ENCODE measurements around the gene WFIKKN1.

The WFIKKN1 gene

GRCh38 chr16:630815-631405 is at the start of gene WFIKKN1:
Gene WFIKKN1 (plus strand): TSS chr16:630985. CDS start chr16:631254, 269 bp downstream.
- TF ChIP-seq CTCF (conservative IDR thresholded peaks at IDR 0.05; ENCODE audit: low read depth), result no peak
- CTCF ChIA-PET, result interaction anchor here (0.5 to 1.1 kb wide), 2 partner anchors 38 to 84 kb away, joined by 5 to 9 read pairs; no protein-coding TSS in a partner anchor

DNA sequence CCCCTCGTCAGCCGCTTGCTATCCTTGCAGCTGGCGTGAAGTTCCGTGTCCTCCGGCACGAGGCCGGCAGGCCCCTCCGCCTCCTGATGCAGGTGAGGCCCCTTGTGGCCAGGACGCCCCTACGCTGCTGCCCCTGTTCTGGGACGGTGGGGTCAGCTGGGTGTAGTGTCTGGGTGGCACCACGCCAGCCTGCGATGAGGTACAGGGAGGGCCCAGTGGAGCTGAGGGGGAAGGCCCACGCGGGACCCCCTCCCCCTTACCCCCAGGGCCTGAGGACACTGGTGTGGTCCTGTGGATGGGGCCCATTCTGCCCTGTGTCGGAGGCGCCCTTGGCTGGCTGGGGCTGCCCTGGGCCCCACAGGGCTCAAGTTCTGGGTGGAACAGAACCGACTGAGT is 48.6 kb upstream of the WFIKKN1 start:
- CTCF ChIA-PET, result interaction anchor here (0.6 to 1.2 kb wide), 7 partner anchors 10 to 137 kb away, joined by 3 to 7 read pairs (median 4); partner anchors contain the start of genes PIGQ and RHOT2

More at GRCh38 chr16:630815-631405, at the start of gene WFIKKN1:
- POLR2A ChIA-PET (ENCODE audit: low non-redundant PET), result interaction anchor here (1.0 kb wide), 1 partner anchor 38 kb away, joined by 3 read pairs; no protein-coding TSS in a partner anchor
- peak within 1 kb of the TSS; percentile 97 for H3K27ac ChIP-seq
- DNase-seq (ENCODE audit: low spot score), result no peak

GRCh38 chr16:582614-583331 is 48.0 kb upstream of the WFIKKN1 start:
- no peak for DNase-seq (ENCODE audit: low spot score)
- no peak for TF ChIP-seq CTCF (conservative IDR thresholded peaks at IDR 0.05; ENCODE audit: low read depth)
- POLR2A ChIA-PET (ENCODE audit: low non-redundant PET), result interaction anchor here (0.7 kb wide), 1 partner anchor 81 kb away, joined by 5 read pairs; no protein-coding TSS in a partner anchor
- CTCF ChIA-PET, result interaction anchor here (0.6 to 1.2 kb wide), 7 partner anchors 10 to 137 kb away, joined by 3 to 7 read pairs (median 4); partner anchors contain the start of genes PIGQ and RHOT2
- peak overlapping the region; percentile 47; the same call in 1 of the 2 replicates for H3K27ac ChIP-seq

More for the DNA sequence above, 48.6 kb upstream of the WFIKKN1 start:
- no peak for DNase-seq (ENCODE audit: low spot score)
- POLR2A ChIA-PET (ENCODE audit: low non-redundant PET), result no interaction called here
- 0 out of 2 replicates have a peak overlapping the region, but pooled peaks have one; percentile 47 for H3K27ac ChIP-seq
- no peak for TF ChIP-seq CTCF (conservative IDR thresholded peaks at IDR 0.05; ENCODE audit: low read depth)

- H3K27ac ChIP-seq, result peak overlapping the region; percentile 47; the same call in 1 of the 2 replicates
- TF ChIP-seq CTCF (conservative IDR thresholded peaks at IDR 0.05; ENCODE audit: low read depth), result no peak
- CTCF ChIA-PET, result interaction anchor here (0.8 to 1.2 kb wide), 2 partner anchors 9 to 78 kb away, joined by 4 read pairs; no protein-coding TSS in a partner anchor
- POLR2A ChIA-PET (ENCODE audit: low non-redundant PET), result no interaction called here
- DNase-seq (ENCODE audit: low spot score), result no peak
Observed at GRCh38 chr16:583470-583814, 47.3 kb upstream of the WFIKKN1 start.

- H3K27ac ChIP-seq, result 0 out of 2 replicates have a peak overlapping the region, but pooled peaks have one; percentile 47
- DNase-seq (ENCODE audit: low spot score), result no peak
- ChIA-PET POLR2A (ENCODE audit: low non-redundant PET) (no interaction called here), CTCF (interaction anchor here (0.8 kb wide), 1 partner anchor 77 kb away, joined by 4 read pairs; no protein-coding TSS in a partner anchor)
- TF ChIP-seq CTCF (conservative IDR thresholded peaks at IDR 0.05; ENCODE audit: low read depth), result no peak
Observed at GRCh38 chr16:583815-584591, 46.8 kb upstream of the WFIKKN1 start.

DNA sequence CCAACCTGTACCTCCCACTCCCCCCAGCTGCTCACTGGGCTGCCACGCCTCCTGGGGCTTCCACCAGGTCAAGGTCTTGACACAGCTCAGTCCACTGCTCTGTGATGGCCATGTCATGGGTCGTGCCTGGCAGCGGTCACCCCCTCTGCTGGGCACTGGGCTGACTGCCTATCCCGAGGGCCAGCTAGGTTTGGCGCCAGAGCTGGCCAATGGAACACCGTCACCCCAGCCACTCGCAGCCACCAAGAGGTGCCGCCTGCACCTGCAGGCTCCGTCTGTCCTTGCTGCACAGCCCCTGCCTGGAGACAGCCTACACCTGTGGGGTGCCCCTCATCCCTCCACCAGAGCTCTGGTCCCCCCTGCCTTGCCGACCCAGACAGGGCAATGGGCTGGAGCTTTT is 45.4 kb upstream of the WFIKKN1 start:
- POLR2A ChIA-PET (ENCODE audit: low non-redundant PET), result no interaction called here
- TF ChIP-seq CTCF (conservative IDR thresholded peaks at IDR 0.05; ENCODE audit: low read depth), result no peak
- no peak for DNase-seq (ENCODE audit: low spot score)
- CTCF ChIA-PET, result no interaction called here
- no peak overlapping the region for H3K27ac ChIP-seq

Data from RWPE1 (cell line).